ENCODE results near the gene GRIA3.

Gene GRIA3

GRCh38 chrX:123184219-123184865, at the start of gene GRIA3:
GRIA3 (plus strand) TSS chrX:123184278; CDS start chrX:123184536, 258 bp downstream.
- no peak for DNase-seq (ENCODE audit: low read depth in 2 of 2)

GRCh38 chrX:123138473-123138872, 45.6 kb upstream of the GRIA3 start:
- DNase-seq (ENCODE audit: low read depth in 2 of 2), result no peak

DNA sequence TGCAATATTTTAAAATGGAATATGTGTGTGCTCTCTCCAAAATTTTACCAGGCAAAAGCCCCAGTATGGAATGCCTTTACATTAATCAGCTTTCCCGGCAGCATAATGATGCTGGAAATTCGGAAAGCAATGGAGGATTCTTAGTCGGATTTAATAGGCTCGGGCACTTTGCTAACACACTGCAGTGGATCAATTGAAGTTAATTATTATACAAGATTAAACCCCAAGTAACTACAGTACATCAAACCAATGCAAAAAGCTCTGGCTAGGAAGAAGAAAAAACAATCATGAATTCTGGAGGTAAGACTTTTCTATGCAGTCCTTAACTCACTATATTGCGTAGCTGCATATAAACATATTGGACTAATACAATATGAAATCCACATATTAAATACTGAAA, 43.6 kb upstream of the GRIA3 start:
- no peak for DNase-seq (ENCODE audit: low read depth in 2 of 2)

DNA sequence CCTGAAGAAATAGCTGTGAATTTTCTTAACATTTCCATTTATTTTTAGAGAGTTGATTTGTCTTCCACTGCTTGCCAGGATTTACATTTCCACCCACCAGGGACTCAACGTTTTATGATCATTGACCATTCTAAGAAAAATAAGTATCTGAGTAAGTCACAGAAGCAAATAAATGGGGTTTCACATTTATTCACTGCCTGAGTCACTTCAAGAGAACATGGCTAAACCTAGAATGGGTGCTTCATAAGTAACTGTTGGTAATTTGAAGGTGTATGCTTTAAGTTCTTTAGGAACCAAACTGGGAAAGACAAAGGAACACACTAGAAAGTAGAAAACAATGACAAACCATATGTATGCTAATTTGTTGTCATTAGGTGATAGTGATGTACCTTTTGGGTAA, 43.2 kb upstream of the GRIA3 start:
- no peak for DNase-seq (ENCODE audit: low read depth in 2 of 2)

- no peak for DNase-seq (ENCODE audit: low read depth in 2 of 2)
Observed at GRCh38 chrX:123153846-123154335, 30.2 kb upstream of the GRIA3 start.

DNA sequence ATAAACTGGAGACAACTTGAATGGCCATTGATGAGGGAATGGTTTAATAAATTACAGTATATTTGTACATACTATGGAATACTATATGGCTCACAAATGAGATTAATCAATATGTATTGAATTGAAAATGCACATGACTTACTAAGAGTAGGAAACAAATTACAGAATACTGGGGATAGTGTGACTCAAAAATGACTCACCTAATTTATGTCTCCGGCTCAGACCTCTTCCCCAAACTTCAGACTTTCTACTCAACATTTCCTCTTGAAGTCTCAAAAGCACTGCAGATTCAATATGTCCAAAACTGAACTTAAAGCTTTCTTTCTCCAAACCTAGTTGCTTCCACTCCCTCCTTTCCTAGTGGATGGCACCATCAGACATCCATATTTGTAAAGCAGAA, 28.8 kb upstream of the GRIA3 start:
- DNase-seq (ENCODE audit: low read depth in 2 of 2), result no peak

DNA sequence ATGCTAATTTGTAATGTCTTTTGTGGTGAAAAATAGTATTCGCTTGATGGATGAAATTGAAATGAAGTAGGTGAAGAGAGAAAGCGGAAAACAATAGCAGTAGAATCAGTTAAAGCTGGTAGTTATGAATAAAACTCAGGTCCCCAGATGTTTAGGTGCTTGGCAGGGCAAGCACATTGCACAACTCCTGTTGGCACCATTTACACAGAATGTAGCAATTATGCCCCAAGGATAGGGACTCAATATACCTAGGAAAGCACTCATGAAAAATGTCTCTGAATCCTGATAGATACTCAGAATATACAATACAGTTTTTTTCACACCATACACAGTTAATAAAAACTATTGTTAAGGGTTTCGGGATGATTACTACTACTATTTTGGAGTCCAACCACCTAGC, 26.5 kb upstream of the GRIA3 start:
- no peak for DNase-seq (ENCODE audit: low read depth in 2 of 2)

DNA sequence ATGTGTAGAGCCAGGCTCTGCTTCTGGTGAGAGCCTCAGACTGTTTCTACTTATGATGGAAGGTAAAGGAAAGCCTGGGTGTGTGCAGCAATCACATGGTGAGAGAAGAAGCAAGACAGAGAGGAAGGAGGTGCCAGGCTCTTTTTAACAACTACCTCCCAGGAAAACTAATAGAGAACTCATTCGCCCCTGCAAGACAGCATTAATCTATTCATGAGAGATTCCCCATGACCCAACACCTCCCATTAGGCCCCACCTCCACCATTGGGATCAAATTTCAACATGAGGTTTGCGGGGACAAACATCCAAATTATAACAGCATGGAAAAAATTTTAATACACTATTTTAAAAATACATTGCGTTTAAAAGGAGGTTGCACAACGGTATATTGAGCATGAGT, 24.7 kb upstream of the GRIA3 start:
- DNase-seq (ENCODE audit: low read depth in 2 of 2), result no peak

GRCh38 chrX:123167621-123168020, 16.5 kb upstream of the GRIA3 start:
- DNase-seq (ENCODE audit: low read depth in 2 of 2), result no peak

- DNase-seq (ENCODE audit: low read depth in 2 of 2), result no peak
Observed at GRCh38 chrX:123169247-123169901, 14.7 kb upstream of the GRIA3 start.

DNA sequence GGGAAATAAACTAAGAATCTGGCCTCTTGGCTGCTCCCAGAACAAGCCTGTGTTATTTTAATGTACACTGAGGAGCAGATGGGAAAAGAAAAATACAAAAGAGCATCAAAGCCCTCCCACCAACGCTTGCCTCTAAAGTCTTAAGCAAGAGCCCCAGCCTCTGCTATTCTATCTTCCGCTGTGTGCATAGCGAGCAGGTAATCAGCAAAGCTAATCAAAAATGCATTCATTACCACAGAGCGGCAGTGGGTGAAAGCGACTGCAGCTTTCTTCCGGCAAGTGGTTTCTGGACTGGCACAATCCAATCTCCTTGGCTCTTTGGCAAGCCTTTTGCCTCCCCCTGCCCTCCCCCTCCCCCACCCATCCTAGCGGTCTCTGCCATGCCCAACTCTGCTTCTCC, 13.5 kb upstream of the GRIA3 start:
- DNase-seq (ENCODE audit: low read depth in 2 of 2), result no peak

DNA sequence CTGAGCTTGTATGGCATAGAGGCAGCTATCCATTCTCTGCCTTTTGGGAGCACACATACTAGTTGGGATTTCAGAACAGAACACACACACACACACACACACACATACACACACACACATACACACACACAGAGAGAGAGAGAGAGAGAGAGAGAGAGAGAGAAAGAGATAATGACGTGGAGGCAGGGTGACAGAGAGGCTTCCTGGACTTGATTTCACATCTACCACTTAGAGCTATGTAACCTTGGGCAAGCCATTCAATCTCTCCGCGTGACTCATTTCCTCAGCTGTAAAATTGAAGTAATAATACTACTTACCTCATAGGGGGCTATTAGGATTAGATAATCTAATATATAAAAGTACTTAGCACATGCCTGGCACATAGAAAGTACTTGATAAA, 12.3 kb upstream of the GRIA3 start:
- no peak for DNase-seq (ENCODE audit: low read depth in 2 of 2)

DNA sequence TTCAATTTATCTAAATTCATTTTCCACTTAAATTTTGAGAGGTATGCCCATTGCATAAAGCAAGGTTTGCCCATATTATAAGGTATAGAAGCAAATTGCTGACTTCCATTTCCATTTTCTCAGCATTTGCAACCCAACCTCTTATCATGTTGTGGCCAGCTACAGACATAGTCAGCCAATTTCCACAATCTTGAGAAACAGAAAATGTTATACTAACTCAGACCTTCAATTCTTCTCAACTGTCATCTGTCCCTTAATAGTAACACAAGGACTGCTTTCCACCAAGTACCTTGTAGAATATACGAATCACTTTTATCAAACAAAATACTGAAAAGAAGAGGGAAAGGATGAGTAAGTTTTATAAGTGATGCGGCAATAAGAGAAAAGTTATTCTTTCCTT, 11.2 kb upstream of the GRIA3 start:
- no peak for DNase-seq (ENCODE audit: low read depth in 2 of 2)

DNA sequence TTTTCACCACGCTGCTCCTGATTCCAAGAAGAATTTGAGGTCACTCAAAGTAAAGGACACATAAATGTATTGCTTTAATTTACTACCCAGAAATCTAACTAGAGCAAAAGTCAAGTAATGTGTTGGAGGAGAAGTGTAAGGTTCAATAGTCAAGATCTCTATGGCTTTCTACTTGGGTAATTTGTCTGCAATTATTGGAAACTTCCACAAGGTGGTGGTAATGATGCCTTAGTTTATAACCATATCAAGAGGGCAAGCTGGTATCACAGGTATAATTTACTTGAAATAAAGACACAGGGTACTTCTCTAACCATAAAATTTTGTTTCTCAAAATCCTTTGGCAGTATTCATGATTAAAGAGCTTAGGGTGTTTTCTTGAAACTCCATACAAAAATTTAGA, 10.2 kb upstream of the GRIA3 start:
- no peak for DNase-seq (ENCODE audit: low read depth in 2 of 2)

GRCh38 chrX:123175366-123176122, 8.5 kb upstream of the GRIA3 start:
- no peak for DNase-seq (ENCODE audit: low read depth in 2 of 2)

DNA sequence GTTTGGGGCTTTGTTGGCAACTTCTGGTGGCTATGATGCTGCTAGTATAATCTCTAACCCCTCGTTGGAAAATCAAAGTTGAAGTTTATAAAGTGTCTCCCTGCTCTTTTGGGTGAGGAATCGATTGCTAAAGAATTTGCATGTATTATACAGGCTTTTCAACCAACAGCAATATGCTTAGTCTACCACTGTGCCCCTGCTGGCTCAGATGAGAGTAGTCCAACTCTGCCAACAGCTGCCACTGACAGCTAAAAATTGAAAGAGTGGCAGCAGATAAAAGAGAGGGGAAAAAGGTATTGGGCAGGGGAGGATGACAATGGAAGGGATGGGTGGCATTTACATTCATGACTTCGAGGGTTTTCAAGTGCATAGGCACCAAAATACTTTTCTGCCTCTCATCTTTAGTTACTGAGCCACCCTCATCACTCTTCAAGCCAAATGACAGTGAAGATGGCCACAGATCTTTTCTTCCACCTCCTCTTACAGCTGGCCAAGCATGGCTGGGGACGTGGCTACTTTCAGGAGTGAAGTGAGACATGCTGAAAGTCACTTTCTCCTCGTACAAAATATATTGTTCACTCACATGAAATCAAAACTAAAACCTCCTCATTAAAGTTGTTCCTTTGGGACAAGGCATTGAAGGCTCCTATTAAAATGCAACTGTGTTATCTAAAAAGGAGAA, 2.7 kb upstream of the GRIA3 start:
- DNase-seq (ENCODE audit: low read depth in 2 of 2), result no peak

DNA sequence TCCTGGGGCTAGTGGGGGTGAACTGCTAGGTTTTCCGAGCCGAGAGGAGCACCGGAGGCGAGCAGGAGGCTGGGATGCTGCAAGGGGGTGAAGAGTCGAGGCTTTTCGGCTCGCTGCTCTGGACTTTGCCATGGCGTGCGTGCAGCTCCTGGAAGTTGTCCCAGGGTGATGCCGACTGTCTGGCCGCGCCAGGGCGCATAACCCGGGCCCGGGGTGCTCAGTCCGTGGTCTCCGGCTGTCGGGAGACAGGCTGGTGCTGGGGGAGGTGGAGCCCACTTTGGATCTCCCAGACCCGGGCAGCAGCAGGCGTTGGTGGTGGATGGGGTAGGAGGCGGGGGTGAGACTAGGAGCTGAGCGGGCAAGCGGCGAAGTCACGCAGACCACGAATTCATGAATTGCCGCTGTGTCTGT, 793 bp downstream of the GRIA3 start:
- no peak for DNase-seq (ENCODE audit: low read depth in 2 of 2)

DNA sequence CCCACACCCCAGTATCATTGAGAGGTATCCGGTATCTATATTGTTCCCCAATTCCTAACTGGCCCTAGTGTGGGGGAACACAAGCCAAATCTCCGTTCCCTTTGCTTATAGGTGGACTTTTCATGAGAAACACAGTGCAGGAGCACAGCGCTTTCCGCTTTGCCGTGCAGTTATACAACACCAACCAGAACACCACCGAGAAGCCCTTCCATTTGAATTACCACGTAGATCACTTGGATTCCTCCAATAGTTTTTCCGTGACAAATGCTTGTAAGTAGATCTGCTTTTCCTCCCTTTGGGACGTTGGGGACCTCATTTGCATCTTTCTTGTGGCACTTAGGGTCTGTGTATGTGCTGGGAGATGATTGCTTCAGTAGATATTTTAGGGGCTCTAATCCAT, 1.6 kb downstream of the GRIA3 start:
- no peak for DNase-seq (ENCODE audit: low read depth in 2 of 2)

- no peak for DNase-seq (ENCODE audit: low read depth in 2 of 2)
Observed at GRCh38 chrX:123186801-123187200, 2.7 kb downstream of the GRIA3 start.

- no peak for DNase-seq (ENCODE audit: low read depth in 2 of 2)
Observed at GRCh38 chrX:123188081-123188480, 4.0 kb downstream of the GRIA3 start.

- no peak for DNase-seq (ENCODE audit: low read depth in 2 of 2)
Observed at GRCh38 chrX:123189338-123189737, 5.3 kb downstream of the GRIA3 start.

DNA sequence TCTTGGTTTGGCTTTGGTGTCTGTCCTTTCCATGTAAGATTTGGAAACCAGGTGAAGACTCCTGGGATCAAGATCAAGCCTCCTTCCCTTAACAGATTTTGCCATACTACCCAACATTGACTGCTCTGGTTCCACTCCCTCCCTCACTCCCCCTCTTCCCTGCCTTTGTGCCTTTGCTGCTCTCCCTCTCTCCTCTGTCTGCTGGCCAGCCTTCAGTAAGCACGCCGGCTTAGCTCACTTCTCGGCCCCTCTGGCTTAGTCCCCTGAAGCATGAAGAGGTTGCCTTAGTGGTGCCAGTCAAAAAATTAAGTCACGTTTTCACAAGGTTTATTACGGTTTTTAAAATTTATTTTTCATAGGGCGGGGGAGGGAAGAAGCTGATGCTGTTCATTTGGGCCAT, 6.0 kb downstream of the GRIA3 start:
- no peak for DNase-seq (ENCODE audit: low read depth in 2 of 2)
